Bronchial epithelial cell (primary cell): ENCODE results near the gene SCGB1C1. TPM values are rescaled to one million over a fixed set of nuclear protein-coding genes. Genes with fewer than 3 reads are reported as not detected.

Source experiments
- DNase-seq: peaks from one replicate; pipeline ENCODE4 v3.0.0-alpha.2; 2010; ENCODE audit warnings: low read depth
- FAIRE-seq: peaks from 2 replicates; lab custom pipeline; 2011; peaks lifted over from hg19 to GRCh38; lab: Jason Lieb, UNC
- H3K27me3 ChIP-seq: 2 replicates; pipeline ENCODE4 v1.5.1; 2011; ENCODE audit warnings: low read length; ENCODE audit not compliant: control insufficient read depth, insufficient read depth
- H3K36me3 ChIP-seq: 2 replicates; pipeline ENCODE4 v1.5.1; 2011; ENCODE audit warnings: low read length; ENCODE audit not compliant: control insufficient read depth, insufficient read depth
- H3K4me3 ChIP-seq: 2 replicates; pipeline ENCODE4 v1.5.1; 2011; ENCODE audit warnings: mild to moderate bottlenecking, low read depth, low read length, control low read depth
- total RNA-seq: library from RNA; depleted of rRNA; stranded (reverse); fragments of >200 nt; gene quantifications from 2 replicates; pipeline ENCODE4 v1.2.1, GENCODE V29; 2014
- TF ChIP-seq, protein P1 (sequence below): IDR thresholded peaks from 2 replicates; pipeline ENCODE4 v1.5.1; 2011; ENCODE audit warnings: mild to moderate bottlenecking, moderate library complexity, low read length, control low read depth, inconsistent platforms; ENCODE audit not compliant: insufficient read depth, severe bottlenecking

SCGB1C1 gene
- total RNA-seq, 1 donor from 2014 or later = not detected

DNA sequence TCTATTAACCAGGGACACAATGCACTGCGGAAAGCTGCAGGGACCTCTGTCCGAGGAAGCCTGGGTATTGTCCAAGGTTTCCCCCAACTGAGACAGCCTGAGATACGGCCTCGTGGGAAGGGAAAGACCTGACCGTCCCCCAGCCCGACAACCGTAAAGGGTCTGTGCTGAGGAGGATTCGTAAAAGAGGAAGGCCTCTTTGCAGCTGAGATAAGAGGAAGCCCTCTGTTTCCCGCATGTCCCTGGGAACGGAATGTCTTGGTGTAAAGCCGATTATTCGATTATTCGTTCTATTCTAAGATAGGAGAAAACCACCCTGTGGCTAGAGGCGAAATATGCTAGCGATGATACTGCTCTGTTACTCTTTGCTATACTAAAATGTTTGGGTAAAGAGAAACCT is 9.1 kb downstream of the SCGB1C1 start:
- TF ChIP-seq, protein P1, sequence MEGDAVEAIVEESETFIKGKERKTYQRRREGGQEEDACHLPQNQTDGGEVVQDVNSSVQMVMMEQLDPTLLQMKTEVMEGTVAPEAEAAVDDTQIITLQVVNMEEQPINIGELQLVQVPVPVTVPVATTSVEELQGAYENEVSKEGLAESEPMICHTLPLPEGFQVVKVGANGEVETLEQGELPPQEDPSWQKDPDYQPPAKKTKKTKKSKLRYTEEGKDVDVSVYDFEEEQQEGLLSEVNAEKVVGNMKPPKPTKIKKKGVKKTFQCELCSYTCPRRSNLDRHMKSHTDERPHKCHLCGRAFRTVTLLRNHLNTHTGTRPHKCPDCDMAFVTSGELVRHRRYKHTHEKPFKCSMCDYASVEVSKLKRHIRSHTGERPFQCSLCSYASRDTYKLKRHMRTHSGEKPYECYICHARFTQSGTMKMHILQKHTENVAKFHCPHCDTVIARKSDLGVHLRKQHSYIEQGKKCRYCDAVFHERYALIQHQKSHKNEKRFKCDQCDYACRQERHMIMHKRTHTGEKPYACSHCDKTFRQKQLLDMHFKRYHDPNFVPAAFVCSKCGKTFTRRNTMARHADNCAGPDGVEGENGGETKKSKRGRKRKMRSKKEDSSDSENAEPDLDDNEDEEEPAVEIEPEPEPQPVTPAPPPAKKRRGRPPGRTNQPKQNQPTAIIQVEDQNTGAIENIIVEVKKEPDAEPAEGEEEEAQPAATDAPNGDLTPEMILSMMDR = no peak
- H3K4me3 ChIP-seq = no peak overlapping the region
- peaks cover 22% of the 10 kb centered on the region for H3K36me3 ChIP-seq
- FAIRE-seq = no peak
- DNase-seq = no peak
- H3K27me3 ChIP-seq = no peaks in the 10 kb centered on the region

DNA sequence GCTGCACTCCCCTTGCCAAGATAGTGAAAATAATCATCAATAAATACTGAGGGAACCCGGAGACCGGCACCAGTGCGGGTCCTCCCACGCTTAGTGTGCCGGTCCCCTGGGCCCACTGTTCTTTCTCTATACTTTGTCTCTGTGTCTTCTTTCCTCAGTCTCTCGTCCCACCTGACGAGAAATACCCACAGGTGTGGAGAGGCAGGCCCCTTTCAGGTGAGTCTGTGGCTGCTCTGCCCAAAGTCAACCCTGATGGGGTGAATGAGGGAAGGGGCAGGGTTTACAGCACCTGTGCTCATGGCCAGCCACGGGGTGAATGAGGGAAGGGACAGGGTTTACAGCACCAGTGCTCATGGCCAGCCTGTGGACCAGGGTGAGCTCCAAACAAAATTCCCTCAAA is 9.6 kb downstream of the SCGB1C1 start:
- Histone ChIP-seq H3K4me3 (no peak overlapping the region), H3K27me3 (no peaks in the 10 kb centered on the region), H3K36me3 (peaks cover 22% of the 10 kb centered on the region)
- TF ChIP-seq, protein P1 = no peak
- FAIRE-seq = no peak
- no peak for DNase-seq

DNA sequence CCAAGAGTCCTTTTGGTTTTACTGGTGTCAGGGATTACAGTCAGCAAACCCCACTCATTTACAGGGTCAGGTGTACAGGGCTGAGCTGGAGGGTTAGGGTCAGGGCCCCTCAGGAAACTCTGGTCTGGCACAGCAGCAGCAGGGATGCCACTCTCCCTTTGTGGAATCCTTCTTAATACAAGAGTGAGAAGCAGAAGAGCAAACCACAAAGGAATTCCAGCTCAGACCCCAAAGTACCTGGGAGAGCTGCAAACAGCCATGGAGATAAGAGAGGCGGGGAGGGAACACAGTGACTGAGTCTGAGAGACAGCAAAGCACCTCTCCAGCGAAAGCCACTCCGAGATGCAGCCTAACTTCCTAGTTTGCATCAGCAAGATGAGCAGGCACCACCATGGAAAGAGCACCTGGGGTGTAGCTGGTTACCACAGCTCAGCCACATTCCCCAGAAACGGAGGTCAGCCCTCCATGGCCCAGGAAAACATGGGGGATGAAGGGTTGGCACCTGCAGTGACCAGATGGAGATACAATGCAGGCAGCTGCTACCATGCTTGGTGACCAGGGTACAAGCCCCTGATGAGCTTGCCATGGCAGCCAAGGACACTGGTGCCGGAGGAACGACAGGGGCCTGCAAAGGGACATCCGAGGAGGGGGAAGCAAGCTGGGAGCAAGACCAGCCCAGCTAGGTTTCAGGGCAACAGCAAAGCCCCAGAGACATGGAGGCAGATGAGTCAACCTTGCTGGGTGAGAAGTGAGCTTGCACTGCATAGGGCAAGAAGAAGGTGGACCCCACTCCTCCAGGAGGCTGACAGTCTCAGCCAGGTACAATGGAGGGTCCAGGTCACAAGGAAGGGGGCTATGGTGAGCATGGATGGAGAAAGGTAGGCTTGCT is 10.4 kb downstream of the SCGB1C1 start:
- peaks cover 22% of the 10 kb centered on the region for H3K36me3 ChIP-seq
- peak; percentile 68 for FAIRE-seq
- H3K4me3 ChIP-seq = no peak overlapping the region
- TF ChIP-seq, protein P1 = no peak
- H3K27me3 ChIP-seq = no peaks in the 10 kb centered on the region
- no peak for DNase-seq

DNA sequence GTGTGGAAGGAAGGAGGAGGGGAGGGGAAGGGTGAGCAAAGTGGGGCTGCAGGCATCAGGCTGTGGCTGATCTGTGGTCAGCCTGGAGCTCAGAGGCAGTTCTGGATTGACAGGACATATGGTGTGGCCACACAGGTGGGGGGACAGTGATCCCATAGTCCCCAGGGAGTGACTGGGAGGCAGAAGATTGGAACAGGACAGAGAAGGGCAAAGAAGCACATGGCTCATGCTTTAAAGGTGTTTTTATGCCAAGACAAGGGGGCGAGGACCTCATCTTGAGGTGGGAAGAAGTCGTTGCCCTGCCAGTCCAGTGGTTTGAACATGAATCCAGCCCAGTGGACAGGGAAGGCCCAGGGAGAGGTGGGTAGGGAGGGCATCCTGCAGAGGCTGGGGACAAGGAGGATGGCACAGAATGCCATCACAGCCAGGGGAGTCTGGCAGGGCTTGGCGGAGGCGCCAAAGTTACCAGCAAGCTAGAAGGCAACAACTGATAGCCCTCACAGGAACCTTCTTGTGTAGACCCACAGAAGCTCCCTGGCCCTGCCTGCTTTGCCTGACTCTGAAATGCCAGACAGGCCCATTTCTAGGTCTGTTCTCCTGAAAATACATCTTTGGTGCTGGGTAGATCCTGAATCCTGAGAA is 11.2 kb downstream of the SCGB1C1 start:
- Histone ChIP-seq H3K4me3 (no peak overlapping the region), H3K36me3 (peaks cover 22% of the 10 kb centered on the region), H3K27me3 (no peaks in the 10 kb centered on the region)
- TF ChIP-seq, protein P1 = no peak
- FAIRE-seq (no peak), DNase-seq (no peak)

DNA sequence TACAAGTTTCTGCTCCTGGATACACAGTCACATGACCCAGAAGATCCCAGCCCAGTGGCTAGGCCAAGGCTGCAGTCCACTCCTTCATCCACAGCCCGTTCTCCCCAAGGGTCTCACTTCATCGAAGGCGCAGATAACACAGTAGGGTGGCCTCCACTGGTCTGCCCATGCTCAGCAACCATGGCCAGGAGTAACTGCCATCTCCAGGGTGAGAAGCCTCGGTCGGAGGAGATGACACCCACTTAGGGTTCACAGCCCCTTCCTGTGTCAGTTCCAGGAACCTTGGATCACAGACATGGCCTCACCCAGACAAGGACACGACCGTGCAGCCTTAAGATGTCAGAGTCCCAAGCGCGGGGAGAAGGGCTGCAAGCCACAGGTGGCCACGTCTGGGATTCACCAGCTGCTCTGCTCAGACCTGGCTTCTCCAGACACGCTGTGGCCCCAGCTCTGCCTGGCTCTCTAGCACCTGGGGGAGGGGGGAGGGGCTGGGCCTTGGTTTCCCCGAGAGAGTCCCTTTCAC is 11.8 kb downstream of the SCGB1C1 start:
- Histone ChIP-seq H3K27me3 (no peaks in the 10 kb centered on the region), H3K36me3 (peaks cover 26% of the 10 kb centered on the region), H3K4me3 (no peak overlapping the region)
- DNase-seq (no peak), FAIRE-seq (no peak)
- TF ChIP-seq, protein P1 = no peak
